HG03196 (cell line): ENCODE data around the gene TRIM17.

Source experiments
- ATAC-seq: cut with Tn5 transposase; IDR thresholded peaks from one replicate; pipeline ENCODE4 v1.9.1; 2021; ENCODE audit not compliant: unreplicated experiment

Gene TRIM17

DNA sequence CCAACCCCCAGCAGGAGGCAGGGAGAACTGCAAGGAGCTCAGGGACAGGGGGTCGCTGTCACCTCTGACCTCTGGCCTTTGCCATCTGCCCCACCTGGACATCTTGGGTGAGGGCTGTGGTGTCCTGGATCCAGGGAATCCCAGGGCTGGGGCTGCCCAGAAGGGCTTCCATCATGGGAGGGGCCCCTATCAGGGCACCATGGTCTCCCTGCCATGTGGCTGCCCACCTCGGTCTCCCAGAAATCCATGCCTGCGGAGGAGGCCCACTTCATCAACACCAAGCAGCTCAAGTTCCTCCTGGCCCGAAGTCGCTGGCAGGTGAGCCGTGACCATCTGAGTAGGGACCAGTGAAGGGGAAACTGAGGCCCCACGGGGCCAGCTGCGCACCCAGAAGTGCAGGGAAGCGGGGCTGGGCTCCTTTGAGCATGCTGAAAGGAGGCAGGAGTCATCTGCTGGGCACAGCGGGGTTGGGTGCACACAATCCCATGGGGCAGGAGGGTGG lies 46.2 kb downstream of the TRIM17 start:
- no peak for ATAC-seq

DNA sequence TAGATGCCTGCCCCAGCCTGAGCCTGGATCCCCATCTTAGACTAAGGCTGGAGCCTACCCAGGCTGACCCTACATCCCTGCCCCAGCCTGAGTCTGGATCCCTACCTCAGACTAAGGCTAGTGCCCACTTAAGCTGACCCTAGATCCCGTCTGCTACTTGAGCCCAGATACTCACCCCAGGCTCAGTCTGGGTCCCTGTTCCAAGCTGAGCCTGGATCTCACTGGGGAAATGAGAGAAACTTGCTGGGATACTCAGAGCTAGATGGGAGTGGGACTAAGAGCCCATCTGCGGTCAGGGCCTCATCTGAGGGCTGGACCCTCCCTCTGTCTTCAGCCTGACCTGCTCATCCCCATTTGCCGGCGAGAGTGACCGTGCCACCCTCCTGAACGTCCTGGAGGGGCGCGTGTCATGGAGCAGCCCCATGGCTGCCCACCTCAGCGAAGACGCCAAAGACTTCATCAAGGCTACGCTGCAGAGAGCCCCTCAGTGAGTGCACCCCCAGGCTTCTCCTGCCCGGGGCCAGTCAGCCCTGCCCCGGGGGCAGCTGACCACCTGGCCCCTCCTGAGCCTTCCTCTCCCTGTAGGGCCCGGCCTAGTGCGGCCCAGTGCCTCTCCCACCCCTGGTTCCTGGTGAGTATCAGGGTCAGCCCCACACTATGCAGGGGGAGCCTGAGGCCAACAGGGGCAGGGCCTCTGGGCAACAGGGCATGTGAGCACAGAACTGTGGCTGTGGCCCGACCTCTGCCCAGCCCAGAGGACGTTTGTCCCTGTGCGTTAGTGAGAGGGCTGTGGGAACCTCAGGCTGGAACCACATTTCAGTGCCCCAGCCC lies 46.8 kb downstream of the TRIM17 start:
- ATAC-seq, result no peak

DNA sequence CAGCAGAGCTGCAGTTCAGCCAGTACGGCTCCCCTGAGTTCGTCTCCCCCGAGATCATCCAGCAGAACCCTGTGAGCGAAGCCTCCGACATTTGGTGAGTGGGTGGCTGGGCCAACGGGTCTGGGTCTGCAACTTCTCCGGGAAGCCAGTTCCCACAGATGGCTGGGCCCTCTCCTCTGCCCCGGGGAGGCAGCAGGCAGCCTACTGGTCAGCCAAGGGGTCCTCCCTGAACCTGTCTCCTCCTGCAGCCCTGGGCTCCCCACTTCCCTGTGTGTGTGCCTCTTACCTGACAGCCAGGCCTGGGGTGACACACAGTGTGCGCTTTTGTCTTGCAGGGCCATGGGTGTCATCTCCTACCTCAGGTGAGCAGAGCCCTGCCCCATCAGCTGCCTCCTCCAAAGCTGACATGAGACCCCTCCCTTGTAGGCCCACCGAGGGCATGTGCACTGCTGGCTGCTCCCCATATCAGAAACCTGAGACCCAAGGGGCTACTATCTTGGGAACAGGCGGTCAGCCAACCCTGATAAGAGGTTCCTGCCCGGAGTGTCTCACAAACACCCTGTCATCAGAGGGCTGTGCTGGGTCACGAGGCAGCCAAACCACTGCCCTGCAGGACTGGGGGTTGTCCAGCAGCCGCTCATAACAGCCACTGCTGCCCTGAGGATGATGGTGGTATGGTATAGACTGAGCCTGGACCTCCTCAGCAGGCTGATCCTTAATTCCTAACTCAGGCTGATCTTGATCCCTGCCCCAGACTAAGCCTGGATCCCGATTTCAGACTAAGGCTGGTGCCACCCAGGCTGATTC lies 47.7 kb downstream of the TRIM17 start:
- ATAC-seq, result no peak

DNA sequence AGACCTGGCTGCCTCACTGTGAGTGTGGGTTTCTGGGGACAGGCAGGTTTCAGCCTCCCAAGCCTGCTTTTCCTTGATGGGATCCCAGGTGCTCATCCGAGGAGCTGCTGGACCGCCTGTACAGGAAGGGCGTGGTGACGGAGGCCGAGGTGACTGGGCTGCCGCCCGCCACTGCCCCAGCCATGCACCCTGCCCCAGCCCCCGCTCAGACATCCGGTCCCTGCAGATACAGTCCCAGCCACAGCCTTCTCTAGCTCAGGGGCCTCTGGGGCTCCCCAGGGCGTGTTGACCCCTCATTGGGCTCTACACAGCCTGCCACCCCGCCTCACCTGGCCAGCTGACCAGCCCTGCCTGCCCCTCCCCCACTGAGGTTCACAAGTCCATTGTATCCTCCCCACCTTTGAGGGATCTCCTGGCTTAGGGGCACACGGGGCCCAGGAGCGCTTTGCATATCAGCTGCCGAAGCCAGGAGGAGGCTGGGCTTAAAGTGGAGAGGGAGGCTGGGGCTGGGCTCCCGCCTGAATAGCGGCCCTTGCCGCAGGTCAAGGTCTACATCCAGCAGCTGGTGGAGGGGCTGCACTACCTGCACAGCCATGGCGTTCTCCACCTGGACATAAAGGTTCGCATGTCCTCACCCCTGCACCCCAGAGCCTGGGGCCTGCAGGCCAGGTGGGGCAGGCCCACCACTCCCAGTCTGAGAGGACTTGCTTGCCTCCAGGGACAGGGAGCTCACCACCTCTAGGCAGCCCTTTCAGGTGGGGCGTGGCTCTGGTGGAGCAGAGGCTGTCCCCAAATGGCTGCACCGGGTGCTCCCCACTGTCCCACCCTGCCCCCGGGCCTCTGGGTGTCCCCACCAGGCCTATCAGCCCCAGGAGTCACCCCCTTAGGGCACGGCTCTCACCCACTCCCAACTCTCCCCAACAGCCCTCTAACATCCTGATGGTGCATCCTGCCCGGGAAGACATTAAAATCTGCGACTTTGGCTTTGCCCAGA lies 48.6 kb downstream of the TRIM17 start:
- ATAC-seq, result no peak

DNA sequence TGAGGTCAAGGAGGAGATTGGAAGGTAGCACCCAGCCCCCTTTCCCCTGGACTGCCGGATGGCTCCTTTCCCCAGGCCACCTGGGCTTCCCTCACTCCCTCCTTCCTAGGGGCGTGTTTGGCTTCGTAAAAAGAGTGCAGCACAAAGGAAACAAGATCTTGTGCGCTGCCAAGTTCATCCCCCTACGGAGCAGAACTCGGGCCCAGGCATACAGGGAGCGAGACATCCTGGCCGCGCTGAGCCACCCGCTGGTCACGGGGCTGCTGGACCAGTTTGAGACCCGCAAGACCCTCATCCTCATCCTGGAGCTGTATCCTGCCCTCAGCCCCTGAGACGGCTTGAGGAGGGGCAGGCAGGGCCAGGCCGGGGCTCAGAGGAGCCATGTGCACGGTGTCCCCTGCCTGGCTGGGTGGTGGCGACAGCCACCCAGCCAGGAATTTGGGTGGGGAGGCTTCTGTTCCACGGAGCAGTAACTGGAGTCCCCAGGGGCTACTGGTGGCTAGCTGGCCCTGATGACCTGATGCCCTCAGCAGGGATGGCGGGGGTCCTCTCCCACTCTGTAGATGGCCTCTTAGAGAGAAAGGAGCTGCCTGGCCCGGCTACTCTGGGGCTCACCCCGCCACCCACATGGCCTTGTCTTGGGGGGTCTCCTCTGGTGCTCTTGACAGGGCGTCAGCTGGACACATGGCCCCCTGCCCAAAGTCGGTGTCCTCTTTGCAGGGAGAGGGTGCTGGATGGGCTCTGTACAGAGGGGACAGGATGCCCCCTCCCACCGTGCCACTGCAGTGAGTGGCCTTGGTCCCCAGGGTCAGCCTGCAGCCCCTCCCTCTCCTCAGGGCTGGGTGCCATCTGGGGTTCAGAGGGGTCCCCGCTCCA lies 49.6 kb downstream of the TRIM17 start:
- ATAC-seq, result no peak

DNA sequence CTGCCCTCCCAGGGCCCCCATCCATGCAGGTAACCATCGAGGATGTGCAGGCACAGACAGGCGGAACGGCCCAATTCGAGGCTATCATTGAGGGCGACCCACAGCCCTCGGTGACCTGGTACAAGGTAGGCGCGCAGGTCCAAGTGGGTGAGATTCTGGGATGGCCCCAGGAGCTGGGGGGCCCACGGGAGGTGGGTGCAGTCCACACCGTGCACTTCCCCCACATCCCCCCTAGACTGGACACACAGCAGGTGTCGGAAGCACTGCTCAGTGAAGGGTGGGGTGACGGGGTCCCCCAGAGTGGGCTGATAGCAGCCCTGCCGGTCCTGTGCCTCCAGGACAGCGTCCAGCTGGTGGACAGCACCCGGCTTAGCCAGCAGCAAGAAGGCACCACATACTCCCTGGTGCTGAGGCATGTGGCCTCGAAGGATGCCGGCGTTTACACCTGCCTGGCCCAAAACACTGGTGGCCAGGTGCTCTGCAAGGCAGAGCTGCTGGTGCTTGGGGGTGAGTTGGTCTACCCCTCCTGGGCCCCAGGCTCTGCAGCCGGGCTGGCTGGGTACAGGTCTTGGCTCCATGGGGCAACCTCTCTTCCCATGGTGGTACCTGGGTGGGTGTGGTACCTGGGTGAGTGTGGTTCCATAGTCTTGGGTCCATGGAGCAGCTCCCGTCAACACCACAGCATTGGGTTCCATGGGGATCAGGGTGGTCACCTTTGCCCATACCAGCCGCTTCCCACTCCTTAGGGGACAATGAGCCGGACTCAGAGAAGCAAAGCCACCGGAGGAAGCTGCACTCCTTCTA lies 50.4 kb downstream of the TRIM17 start:
- no peak for ATAC-seq

DNA sequence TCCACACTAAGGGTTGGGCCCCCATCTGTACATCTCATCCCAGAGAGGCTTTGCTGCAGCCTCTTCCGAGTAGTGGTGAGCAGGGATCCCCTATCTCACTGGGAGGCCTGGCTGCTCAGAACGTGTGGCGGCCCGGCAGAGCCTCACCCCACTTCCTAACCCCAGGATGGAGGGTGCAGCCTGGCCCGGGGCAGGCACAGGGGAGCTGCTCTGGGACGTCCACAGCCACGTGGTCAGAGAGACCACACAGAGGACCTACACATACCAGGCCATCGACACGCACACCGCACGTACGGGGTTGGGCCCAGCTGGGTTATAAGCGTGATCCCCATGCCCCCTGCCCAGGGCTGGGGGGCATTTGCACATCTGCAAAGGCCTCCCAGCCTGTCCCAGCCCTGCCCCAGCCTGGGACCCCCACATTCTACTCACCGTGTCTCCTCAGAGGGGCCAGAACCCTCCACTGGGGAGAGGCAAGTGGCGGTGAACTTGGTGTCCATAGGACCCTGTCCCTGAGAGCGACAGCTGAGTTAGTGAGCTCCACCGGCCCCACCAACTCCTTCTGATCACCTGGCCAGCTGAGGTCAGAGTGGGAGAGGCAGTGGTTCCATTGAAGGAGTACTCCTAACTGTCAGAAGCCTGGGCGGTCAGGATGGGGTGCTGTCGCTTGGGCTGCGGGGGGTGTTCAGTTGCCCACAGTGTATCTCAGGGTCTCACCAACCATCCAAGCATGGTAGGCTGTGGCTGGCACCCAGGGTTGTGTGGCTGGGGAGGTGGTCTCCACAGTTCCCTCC lies 51.2 kb downstream of the TRIM17 start:
- ATAC-seq, result no peak

DNA sequence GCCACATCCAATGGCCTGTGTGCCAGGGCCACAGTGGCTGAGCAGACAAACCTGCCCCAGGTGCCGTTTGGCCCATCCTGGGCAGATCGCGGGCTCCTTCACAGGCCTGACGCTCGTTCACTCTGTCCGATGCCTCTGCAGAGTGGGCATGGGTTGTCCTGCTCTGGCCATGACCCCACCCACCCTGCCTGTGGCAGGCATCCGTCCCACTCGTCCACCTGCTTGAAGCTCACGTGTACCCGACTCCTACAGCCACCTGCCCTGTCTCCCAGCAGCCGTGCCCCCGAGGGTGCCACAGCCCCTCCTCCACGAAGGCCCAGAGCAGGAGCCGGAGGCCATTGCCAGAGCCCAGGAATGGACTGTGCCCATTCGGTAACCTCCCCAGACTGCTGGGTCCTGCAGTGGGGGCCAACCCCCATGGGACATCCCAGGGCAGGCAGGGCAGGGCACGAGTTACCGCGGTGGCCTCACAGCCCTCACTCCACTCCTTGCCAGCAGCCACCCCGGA lies 51.9 kb downstream of the TRIM17 start:
- no peak for ATAC-seq

DNA sequence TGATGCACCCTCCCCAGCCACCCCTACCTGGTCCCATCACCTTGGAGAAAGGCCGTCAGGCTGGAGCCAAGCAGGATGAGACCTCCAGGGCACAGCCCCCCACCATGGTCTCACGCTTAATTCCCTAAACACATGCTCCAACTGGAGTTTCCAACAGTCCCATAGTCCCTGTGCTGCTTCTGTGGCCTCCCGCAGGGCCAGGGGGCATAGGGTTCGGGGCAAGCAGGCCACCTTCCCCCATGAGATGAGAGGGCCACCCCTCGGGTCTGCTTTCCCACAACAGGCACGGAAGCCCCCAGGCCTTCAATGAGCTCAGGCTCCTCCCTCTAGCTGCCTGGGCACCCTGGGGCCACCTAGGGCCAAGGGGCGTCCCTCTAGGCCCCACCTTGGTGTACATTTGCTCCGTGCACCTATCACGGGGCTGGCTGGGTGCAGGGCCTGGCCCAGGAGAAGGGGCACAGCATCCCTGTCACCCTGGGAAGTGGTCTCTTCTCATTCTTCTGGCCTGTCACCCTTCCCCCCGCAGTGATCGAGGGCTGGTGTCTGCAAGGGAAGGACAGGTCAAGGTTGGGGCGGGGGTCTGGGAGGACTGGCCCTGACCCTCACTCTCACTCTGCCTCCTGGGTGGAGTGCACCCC lies 52.5 kb downstream of the TRIM17 start:
- no peak for ATAC-seq

DNA sequence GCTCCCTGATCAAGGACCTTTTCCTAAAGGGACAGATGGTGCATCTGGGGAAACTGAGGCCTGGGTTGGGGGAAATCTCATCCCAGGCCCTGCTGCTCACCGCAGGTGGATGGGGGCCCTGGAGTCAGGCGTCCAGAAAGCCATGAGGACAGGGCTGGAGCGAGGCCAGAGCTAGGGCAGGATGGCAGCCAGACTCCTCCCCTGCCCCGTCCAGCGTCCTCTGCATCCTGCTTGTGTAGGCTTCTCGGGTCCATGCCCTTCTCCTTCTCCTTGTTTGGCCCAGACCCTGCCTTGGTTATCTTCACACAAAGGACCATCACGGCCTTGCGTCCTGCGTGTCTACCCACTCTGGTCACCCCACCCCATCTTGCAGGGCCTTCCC lies 53.0 kb downstream of the TRIM17 start:
- ATAC-seq, result no peak

DNA sequence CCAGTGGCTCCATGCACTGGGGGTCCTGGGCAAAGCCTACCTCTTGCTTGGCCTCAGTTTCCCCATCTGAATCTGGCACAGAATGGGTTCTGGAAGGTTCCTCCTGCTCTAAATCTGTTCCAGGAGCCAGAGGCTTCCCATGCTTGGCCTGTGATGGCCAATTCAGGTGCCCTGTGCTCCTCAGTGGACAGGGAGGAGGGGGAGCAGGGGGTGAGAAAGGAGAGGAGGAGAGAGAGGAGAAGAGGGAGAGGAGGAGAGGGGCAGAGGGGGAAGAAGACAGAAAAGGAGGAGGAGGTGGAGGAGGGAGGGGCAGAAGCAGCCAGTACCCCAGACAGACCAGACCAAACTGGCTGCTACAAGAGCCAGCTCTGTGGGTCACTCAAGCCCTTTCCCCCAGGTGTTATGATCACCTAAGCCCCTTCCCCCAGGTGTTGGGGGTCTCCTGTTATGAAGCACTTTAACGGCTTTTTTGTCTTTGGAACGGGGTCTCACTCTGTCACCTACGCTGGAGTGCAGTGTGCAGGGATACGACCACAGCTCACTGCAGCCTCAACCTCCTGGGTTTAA lies 53.7 kb downstream of the TRIM17 start:
- no peak for ATAC-seq

DNA sequence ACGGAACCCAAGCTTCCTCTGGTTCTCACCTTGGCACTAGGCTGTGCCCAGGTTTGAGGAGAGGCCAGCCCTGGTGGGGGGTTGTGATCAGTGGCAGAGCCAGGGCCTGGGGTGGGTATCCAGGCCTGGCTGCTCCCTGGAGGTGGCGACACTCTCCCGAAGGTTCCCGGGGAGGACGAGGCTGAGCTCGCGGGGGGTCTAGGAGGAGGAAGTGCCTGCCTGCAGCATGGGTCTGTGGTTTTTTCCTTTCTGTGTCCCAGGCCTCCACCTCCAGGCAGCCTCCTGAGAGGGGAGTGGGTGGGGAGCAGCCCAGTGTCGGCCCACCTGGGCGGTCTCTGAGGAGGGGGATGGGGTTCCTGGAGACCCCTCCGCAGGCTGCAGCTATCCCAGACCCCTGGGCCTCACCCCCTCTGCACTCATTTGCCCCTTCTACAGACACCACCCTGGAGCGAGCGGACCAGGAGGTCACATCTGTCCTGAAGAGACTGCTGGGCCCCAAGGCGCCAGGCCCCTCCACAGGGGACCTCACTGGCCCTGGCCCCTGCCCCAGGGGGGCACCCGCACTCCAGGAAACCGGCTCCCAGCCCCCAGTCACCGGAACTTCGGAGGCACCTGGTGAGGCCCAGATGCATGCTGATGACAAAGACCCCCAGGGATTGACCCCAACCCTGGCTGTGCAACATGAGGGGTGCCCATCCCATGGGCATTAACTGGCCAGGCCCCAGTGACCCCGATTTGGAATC lies 54.3 kb downstream of the TRIM17 start:
- no peak for ATAC-seq

DNA sequence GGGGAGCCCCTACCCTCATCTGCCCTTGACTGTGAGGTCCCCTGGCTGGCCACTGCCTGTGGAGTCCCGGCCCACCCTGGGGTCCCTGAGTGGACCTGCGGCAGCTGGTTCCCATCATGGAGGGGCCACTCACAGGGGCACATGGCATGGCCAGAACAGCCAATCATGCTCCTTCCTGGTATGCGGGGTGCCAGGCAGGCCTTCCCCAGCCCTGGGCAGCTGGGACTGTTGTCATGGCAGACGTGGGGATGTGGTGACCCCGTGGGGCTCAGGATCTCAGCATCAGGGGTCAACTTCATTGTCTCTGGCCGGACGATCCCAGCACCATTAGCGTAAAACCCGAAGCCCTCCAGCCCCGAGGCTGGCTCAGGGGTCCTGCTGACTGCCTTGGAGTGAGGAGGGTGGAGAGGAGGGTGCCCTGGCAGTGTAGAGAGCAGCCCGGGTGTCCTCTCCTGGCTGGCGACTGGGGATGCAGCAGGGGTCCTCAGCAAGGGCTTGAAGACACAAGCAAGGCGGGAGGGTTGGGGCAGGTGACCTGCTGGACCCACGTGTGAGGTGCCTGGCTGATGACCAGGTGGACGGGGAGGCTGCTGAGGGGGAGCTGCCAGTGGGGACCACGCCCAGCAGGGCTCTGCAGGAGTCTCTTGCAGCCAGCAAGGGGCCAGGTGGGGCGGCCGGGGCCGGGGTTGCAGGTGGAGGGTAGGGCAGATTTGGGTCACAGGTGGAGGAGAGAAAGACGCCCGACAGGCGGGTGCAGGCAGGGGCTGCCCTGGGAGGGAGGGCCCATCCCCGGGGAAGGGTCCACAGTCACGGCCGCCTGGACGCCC lies 55.1 kb downstream of the TRIM17 start:
- ATAC-seq, result no peak

DNA sequence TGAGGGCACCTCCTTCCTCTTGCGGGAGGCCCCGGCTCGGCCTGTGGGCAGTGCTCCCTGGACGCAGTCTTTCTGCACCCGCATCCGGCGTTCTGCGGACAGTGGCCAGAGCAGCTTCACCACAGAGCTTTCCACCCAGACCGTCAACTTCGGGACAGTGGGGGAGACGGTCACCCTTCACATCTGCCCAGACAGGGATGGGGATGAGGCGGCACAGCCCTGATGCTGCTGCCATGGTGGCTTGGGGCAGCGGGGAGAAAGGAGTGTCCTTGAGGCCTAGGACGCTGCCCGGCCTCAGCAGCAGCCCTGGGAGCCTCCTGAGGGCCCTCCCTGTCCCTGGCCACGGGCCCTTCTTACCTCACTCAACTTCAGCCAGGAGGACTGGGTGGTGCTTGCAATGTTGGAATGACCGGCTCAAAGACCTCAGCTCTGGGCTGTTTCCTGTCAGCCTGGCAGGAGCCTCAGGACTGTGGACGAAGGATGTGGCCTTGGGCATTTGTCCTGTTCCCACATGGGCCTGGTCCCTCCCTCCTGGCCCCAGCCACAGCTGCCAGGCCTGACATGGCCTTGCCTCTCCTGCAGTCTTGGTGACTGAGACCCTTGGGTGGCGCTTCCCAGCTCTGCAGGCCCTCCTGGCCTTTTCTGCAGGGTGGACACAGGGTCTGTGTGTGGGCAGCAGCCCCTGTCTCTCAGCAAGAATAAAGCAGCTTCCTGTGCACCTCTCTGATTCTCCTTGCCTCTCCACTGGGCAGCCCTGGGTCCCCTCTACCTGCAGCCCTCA lies 55.9 kb downstream of the TRIM17 start:
- ATAC-seq, result no peak
